Measurements from ENCODE around the gene SCNN1G. TPM values are rescaled to one million over a fixed set of nuclear protein-coding genes. Genes with fewer than 3 reads are reported as not detected.

Gene SCNN1G
- total and polyA plus RNA-seq, 2 of the 4 experiments (the other 2 are of a cell fraction) = not detected

- Histone ChIP-seq H4K91ac (ENCODE audit: insufficient read depth, low read depth, low read length) (no peak overlapping the region), H3K27ac (ENCODE audit: insufficient read depth, low read length) (no peak overlapping the region), H3K23ac (ENCODE audit: low read depth, low read length) (no peak overlapping the region), H3K4me1 (ENCODE audit: control insufficient read depth, insufficient read depth, low read length) (no peaks in the 10 kb centered on the region), H3K4ac (ENCODE audit: low read depth, low read length) (no peak overlapping the region), H4K20me1 (ENCODE audit: insufficient read depth, low read length) (no peaks in the 10 kb centered on the region), H3K9ac (ENCODE audit: low read depth, low read length) (no peak overlapping the region), H3K27me3 (ENCODE audit: control insufficient read depth, insufficient read depth, low read length) (no peaks in the 10 kb centered on the region), H3K18ac (ENCODE audit: low read depth, low read length) (no peak overlapping the region), H3K56ac (ENCODE audit: extremely low read depth, insufficient read depth, low read length) (no peak overlapping the region), H2BK20ac (ENCODE audit: low read depth, low read length) (no peak overlapping the region), H2BK15ac (ENCODE audit: low read depth, low read length) (no peak overlapping the region), H3K9me3 (ENCODE audit: control insufficient read depth, insufficient read depth, low read length) (no peaks in the 10 kb centered on the region), H4K8ac (ENCODE audit: low read depth in 2 of 2, low read length in 2 of 2) (no peak overlapping the region), H3K36me3 (ENCODE audit: control insufficient read depth, insufficient read depth, low read length) (no peaks in the 10 kb centered on the region), H2AFZ (replicated peaks; ENCODE audit: low read length, poor library complexity) (no peak overlapping the region), H3K4me3 (ENCODE audit: insufficient read depth, low read depth, low read length) (no peak overlapping the region), H3K79me1 (ENCODE audit: low read depth in 1 of 2, low read length in 2 of 2) (no peaks in the 10 kb centered on the region), H2BK5ac (ENCODE audit: low read depth, low read length, poor library complexity, severe bottlenecking) (no peak overlapping the region), H2AK5ac (ENCODE audit: low read depth, low read length) (no peak overlapping the region), H2BK120ac (ENCODE audit: low read depth, low read length) (no peak overlapping the region), H3K4me2 (ENCODE audit: low read depth, low read length) (no peak overlapping the region), H3K9me1 (ENCODE audit: insufficient read depth, low read length) (no peaks in the 10 kb centered on the region), H2AK9ac (replicated peaks; ENCODE audit: low read depth, low read length, poor library complexity) (no peak overlapping the region), H4K5ac (ENCODE audit: low read depth, low read length) (no peak overlapping the region), H3K14ac (replicated peaks; ENCODE audit: low read depth, low read length) (no peak overlapping the region)
- POLR2A ChIA-PET (ENCODE audit: unreplicated experiment) = no interaction called here
- ATAC-seq (ENCODE audit: low read depth) (no peak), DNase-seq (no peak)
- dilution Hi-C loops (cut with HindIII; ENCODE audit: low sequenced_read_pairs, unreplicated experiment) = no loop called here
- intact Hi-C loops (cut with micrococcal nuclease) = no loop called here
- WGBS, 2 experiments (ENCODE audit: extremely low coverage in 2 of 2, insufficient read length in 1 of 2) = no CpG with 5 or more reads among the region's 3 CpGs
- in situ Hi-C loops (cut with MboI; ENCODE audit: low sequenced_read_pairs) = no loop called here
- CTCF ChIA-PET = no interaction called here
- TF ChIP-seq CTCF (conservative IDR thresholded peaks at IDR 0.05; ENCODE audit: low read depth, low read length) (no peak), BHLHE40 (IDR thresholded peaks at IDR 0.05; ENCODE audit: low read depth, low read length) (no peak), RCOR1 (IDR thresholded peaks at IDR 0.05; ENCODE audit: insufficient replicate concordance, low read length) (no peak), RFX5 (IDR thresholded peaks at IDR 0.05; ENCODE audit: low read depth, low read length) (no peak), RAD21 (IDR thresholded peaks at IDR 0.05; ENCODE audit: low read length) (no peak), NFE2L2 (IDR thresholded peaks at IDR 0.05; ENCODE audit: low read depth, low read length) (peak; percentile 47; the same call in 1 of the 2 replicates)
- TF ChIP-seq, protein P1, sequence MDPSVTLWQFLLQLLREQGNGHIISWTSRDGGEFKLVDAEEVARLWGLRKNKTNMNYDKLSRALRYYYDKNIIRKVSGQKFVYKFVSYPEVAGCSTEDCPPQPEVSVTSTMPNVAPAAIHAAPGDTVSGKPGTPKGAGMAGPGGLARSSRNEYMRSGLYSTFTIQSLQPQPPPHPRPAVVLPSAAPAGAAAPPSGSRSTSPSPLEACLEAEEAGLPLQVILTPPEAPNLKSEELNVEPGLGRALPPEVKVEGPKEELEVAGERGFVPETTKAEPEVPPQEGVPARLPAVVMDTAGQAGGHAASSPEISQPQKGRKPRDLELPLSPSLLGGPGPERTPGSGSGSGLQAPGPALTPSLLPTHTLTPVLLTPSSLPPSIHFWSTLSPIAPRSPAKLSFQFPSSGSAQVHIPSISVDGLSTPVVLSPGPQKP (IDR thresholded peaks at IDR 0.05; ENCODE audit: borderline replicate concordance, low read depth, low read length) = no peak
- no TSS peak for BruUV-seq (replicated peaks)
Observed at GRCh38 chr16:23213831-23214230, 31.3 kb downstream of the SCNN1G start.

Measured in IMR-90 (cell line).